Measurements from ENCODE around the gene ZDHHC8.

Gene ZDHHC8

DNA sequence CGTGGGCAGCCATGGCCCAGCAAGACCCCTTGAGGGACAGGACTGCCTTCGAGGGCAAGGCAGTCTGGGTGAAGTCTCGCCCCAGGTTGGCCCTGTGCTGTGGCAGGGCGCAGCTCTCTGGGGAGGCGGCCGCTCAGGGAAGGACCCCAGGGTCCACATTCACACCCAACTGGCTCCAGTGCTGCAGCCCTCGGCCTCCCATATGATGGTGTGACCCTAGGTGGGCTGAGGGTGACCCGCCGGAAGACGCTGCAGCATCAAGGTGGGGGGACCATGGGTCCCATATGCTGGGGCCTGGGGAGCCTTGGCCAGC is 47.3 kb downstream of the ZDHHC8 start:
- DNase-seq (ENCODE audit: low spot score): no peak

DNA sequence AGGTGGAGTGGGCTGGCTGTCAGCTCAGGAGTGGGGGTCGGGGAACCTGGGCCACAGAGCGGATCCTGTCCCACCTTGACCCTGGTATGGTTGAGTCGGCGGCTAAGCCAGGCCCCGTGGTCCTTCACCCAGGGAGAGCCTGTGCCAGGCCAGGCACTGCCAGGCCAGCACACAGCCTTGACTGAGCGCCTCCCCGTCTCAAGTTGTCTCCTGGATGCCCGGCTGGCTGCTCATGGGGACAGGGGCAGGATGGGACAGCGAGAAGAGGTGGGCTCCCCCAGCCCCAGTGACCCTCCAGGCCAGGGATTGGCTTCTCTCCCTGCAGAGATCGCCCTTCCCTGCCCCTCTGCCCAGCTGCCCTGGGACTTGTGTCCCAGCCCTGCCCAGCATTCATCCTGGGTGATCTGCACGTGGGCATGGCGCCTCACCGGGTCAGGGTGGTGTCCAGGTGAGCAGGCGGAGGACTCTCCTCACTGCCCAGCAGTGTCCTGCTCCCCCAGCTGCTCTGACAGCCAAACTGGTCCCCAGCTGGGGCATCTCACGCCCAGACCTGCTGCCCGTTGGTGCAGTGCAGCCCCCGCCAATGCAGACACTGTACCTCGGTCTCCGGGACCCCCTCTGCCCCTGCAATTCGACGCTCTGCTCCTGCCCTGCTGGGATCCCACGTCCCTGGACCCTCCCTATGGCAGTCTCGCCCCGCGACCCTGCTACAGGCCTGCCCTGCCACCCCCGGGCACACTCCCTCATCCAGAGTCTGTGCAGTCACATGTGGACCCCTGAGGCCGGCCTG is 48.0 kb downstream of the ZDHHC8 start:
- no peak for DNase-seq (ENCODE audit: low spot score)

DNA sequence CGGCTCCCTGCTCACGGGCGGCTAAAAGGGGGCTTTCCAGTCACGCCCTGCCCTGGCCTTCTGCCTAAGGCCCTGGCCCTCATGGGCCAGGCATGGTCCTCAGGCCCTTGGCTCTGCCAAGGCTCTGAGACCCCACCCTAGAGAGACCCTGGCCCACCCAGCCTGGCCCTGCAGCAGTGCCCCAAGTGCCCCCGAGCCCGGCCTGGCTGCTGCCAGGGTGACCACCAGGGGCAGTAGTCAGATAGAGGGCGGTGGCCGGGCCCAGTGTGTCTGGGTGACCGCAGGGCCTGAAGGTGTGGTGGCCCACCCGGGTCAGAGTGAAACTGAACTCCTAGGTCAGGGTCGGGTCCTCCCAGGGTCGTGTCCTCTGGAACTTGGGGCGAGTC is 48.6 kb downstream of the ZDHHC8 start:
- no peak for DNase-seq (ENCODE audit: low spot score)

- no peak for DNase-seq (ENCODE audit: low spot score)
Measured at GRCh38 chr22:20180640-20181039, 49.0 kb downstream of the ZDHHC8 start.

DNA sequence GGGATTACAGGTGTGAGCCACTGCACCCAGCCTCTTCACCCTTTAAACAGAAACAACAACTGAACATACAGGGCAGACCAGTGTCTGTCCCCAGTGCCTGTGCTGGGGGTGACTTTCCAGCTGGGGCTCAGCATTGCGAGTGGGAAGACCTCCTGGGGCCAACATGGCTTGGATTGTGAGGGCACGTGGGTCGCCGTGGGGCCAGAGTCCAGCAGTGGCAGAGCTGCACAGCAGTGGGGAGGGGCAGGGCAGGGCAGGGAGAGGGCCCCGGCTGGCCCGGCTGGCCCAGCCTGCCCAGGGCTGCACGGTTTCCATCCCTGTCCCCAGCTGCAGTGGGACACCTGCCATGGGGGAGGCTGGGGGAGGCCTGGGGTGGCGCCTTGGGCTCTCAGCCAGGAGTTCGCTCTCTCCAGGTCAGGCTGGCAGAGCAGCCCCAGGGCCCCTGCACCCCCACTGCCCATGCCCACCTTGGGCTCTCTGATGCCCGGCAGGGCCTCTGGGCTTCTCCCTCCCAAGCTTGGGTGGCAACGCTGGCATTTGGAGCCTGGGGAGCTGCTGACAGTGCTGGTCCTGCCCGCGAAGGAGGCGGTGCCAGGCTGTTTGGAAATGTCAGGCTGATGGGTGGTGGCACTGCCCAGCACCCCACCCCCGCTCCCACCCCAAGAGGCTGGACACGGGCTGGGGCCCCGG is 49.7 kb downstream of the ZDHHC8 start:
- no peak for DNase-seq (ENCODE audit: low spot score)

DNA sequence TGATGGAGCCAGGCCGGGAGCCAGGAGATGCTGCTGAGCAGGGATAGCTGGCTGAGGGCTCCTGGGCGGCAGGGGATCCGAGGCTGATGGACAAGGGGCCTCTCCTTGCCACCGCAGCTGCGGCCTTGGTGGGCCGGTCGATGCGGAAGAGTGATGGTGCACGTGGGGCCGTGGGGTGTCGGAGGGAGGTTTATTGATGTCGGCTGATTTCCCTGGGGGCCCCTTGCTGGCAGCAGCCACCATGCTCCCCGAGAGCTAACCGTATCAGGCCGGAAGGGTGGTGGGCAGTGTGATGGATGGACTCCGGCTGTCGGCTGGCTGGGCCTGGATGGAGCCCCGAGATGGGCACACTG is 50.3 kb downstream of the ZDHHC8 start:
- DNase-seq (ENCODE audit: low spot score): no peak

GRCh38 chr22:20182365-20182764 is 50.8 kb downstream of the ZDHHC8 start:
- DNase-seq (ENCODE audit: low spot score): no peak

DNA sequence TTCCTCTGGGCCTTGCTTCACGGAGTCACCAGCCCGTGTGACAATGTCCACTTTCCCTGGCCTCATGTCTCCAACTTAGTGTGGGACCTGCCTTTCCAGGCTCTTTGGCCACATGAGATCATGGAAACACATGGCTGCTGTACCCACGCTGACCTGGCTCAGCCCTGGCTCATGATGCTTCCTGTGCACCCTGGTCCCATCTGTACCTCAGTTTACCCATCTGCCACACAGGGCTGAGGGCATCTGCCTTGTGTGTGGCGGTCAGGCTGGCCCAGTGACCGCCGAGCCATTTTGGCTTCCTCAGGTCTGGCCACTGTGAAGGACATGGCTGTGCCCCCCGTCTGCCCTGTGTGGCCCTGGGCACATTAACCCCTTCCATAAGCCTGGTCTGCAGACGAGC is 51.5 kb downstream of the ZDHHC8 start:
- DNase-seq (ENCODE audit: low spot score): no peak

DNA sequence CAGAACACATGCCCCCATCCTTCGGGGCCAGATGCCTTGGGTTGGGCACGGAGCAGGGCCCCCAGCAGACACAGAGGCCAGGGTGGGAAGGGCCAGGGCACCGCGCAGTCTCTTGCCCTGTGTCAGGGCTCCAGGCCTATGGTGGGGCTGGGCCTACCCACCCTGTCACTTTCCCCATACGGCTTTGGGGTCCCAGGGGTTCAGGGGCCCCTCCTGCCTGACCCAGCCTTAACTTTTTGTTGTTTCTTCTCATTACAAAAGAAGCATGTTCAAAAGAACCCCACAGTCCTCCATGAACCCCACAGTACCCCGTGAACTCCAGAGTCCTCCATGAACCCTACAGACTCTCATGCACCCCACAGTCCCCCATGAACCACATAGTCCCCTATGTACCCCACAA is 52.2 kb downstream of the ZDHHC8 start:
- no peak for DNase-seq (ENCODE audit: low spot score)

- no peak for DNase-seq (ENCODE audit: low spot score)
Measured at GRCh38 chr22:20184501-20185165, 53.0 kb downstream of the ZDHHC8 start.

DNA sequence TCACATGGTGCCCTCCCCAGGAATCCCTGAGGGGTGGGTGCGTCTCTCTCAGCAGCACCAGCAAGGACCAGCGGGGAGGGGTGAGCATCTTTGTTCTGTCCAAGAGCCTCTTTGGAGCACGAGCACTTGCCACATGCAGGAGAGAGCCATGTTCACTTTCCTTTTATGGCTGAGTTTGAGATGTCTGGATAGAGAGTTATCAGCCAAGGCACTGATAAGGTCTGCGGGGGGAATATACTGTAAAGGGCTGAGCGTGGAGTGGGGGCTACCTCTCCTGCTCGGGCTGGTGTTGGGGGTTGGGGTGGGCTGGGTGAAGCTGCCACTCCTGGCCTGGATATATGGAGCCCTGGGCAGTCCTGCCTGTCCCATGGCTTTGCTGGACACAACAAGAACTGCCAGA is 54.1 kb downstream of the ZDHHC8 start:
- no peak for DNase-seq (ENCODE audit: low spot score)

DNA sequence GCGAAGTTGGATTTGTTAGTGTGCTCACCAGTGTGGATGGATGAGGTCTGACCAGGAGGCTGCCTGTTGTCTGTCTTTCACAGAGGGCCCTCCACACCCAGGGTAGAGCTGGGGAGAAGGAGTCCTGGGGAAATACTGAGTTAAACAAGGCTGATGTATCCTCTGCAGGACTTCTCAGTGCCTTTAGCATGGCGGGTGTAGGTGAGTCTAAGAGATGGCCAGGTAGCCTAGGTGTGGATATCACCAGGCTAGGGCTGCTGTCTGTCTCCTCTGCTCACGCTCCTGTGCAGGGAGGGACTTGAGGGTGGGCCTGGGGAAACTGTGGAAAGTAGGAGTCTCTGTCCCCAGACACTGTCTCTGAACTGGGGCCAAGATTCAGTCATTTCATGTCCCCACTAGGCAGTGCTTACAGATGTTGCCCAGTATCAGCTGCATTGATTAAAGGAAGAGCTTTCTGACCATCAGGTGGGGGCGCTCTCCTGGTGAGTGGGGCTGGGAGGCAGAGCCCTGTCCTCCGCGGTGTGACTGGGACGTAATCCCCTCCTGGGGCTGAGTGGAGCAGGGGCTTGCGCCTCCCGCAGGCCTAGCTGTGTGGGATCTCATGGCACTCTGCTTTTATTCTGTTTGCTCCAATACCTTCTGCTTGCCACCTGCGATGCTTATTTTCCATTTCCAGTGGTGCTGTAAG is 54.7 kb downstream of the ZDHHC8 start:
- DNase-seq (ENCODE audit: low spot score): no peak

- DNase-seq (ENCODE audit: low spot score): no peak
Measured at GRCh38 chr22:20186871-20187546, 55.4 kb downstream of the ZDHHC8 start.

DNA sequence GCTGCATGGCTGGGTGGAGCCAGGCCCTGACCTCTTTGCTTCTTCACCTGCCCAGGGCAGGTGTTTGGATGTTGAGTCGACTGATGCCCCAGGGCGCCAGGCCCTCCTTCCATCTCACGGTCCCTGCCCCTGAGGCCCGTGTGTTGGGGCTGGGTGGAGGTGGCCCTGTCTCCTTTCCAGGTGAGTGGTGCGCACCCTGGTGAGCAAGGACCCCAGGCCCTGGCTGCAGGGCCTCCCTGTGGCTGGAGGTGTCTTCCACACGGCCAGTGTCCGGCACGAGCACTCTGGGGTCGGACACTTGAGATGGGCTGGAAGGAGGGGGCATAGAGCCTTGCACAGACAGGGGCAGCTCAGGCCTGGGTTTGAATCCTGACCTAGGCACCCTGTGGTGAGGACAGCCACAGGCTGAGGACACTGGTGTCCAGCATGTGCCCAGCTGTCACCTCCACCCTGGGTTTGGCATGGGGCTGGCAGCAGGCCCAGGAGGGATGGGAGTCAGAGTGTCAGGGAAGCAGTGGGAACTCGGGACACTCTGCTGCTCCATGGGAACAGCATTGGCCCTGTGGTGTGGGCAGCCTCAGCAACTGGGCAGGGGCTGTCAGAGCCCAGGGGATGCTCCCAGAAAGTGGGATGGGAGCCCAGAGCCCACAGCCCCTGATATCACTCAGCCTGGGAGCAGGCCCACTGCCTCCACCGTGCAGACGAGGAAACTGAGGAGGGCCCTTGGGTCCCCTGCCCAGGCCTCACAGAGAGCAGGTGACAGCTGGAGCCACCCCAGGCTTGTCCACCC is 56.4 kb downstream of the ZDHHC8 start:
- DNase-seq (ENCODE audit: low spot score): no peak

GRCh38 chr22:20188567-20188877 is 56.9 kb downstream of the ZDHHC8 start:
- DNase-seq (ENCODE audit: low spot score): no peak

GRCh38 chr22:20191000-20191515 is 59.5 kb downstream of the ZDHHC8 start:
- no peak for DNase-seq (ENCODE audit: low spot score)

DNA sequence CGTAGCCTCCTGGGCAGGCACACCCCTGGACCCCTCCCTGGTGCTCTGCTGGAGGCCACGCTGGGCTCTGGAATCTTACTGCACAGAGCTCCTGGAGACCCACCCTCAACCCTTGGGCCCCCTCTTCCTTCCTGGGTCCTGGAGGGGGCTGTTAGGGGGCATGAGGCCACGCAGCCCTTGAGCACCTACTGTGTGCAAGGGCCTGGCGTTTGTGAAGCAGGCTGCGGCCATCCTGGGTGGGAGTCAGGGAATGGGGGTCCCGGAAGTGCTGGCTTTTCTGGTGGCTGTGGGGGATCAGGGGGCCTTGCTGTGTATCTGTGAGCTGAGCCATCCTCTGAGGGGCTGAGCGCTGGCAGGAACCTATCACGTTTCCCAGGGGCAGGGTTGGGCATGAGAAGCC is 60.2 kb downstream of the ZDHHC8 start:
- no peak for DNase-seq (ENCODE audit: low spot score)

GRCh38 chr22:20192293-20192971 is 60.8 kb downstream of the ZDHHC8 start:
- no peak for DNase-seq (ENCODE audit: low spot score)

DNA sequence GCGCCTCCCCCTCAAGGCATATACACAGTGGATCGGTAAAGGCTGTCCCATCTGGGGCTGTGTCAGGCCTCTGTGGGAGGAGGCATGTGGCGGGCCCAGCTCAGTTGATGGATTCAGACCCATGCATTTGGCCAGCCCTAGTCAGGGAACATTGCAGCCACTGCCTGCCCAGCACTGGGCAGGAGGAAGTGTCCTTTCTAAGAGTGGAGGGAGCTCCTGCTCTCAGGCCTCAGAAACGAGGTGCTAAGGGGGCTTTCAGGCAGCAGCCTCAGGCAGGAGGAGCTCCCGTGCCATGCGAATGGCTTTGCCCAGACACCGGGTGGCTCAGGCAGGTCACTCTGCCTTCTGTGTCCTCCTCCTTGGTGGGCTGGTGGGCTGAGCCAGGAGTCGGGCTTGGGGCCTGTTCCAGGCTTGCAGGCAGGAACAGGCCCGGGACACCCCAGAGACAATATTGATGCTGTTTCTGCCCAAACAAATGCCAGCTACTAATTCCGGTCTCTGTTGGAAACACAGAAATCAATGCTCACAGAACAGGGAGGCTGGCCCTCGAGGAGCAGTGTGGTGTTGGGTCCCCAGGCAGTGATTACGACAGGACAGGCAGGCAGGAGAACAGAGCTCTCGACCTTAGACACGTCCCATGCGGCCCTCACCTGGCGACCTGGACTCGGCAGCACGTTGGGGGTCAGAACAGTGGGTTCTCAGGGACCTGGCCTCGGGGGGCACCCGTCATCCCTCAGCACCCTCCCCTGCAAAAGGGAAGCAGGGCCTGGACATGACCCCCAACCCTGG is 61.6 kb downstream of the ZDHHC8 start:
- no peak for DNase-seq (ENCODE audit: low spot score)
